ENCODE results near the gene CD55.

DNA sequence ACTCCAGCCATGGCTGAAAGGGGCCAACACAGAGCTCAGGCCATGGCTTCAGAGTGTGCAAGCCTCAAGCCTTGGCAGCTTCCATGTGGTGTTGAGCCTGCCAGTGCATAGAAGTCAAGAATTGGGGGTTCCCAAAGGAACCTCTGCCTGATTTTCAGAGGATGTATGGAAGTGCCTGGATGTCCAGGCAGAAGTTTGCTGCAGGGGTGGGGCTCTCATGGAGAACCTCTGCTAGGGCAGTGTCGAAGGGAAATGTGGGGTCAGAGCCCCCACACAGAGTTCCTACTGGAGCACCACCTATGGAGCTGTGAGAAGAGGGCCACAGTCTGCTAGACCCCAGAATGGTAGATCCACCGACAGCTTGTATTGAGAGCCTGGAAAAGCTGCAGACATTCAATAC lies 29.8 kb upstream of the CD55 start:
- TF ChIP-seq CTCF (IDR thresholded peaks at IDR 0.05; ENCODE audit: low read depth, low read length) (no peak), EZH2phosphoT487 (IDR thresholded peaks at IDR 0.05; ENCODE audit: low read depth) (no peak)

Measured in OCI-LY3 (cell line).